ENCODE data around the gene KIF1B. TPM values are rescaled to one million over a fixed set of nuclear protein-coding genes. Genes with fewer than 3 reads are reported as not detected.
"Not testable (repeated sequence)": the region's sequence is repeated elsewhere in the genome, so short reads cannot be mapped to it uniquely, and the experiment has no call there.

The KIF1B gene
- polyA plus RNA-seq, 1 experiment: 26.9 TPM

GRCh38 chr1:10242811-10243210, 32.4 kb downstream of the KIF1B start:
- ChIA-PET CTCF (no interaction called here), POLR2A (no interaction called here)
- no peak for TF ChIP-seq CTCF (IDR thresholded peaks at IDR 0.05; ENCODE audit: low read depth, low read length)

DNA sequence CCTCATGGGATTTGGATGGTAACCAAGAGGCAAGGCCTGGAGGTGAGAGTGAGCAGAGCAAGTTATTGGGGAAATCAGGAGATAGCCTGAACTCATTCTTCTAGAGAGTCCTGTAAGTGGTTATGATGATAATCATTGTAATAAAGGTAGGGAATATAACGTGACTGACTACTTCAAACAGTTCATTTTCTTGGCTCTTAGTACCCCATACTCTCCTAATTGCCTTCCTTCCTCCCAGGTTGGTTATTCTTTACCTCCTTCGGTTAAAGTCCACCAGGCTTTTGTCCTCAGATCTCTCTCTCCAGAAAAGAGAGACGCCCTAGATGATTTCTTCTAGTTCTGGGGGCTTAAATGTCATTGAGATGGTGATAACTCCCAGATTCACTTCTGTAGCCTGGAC, 35.3 kb downstream of the KIF1B start:
- ChIA-PET CTCF (no interaction called here), POLR2A (no interaction called here)
- no peaks in the 10 kb centered on the region for H3K27me3 ChIP-seq (ENCODE audit: control insufficient read depth, insufficient read depth, low read length)
- H3K4me3 ChIP-seq (ENCODE audit: low read depth, low read length): no peak overlapping the region
- H3K27ac ChIP-seq (ENCODE audit: low read depth, low read length): no peak overlapping the region
- H3K9me3 ChIP-seq (ENCODE audit: control insufficient read depth, insufficient read depth, low read length): no peaks in the 10 kb centered on the region
- DNase-seq (ENCODE audit: low read depth, low spot score): no peak
- no peak for TF ChIP-seq CTCF (IDR thresholded peaks at IDR 0.05; ENCODE audit: low read depth, low read length)

More at GRCh38 chr1:10242811-10243210, 32.4 kb downstream of the KIF1B start:
- Histone ChIP-seq H3K9me3 (ENCODE audit: control insufficient read depth, insufficient read depth, low read length) (no peaks in the 10 kb centered on the region), H3K27me3 (ENCODE audit: control insufficient read depth, insufficient read depth, low read length) (no peaks in the 10 kb centered on the region), H3K4me3 (ENCODE audit: low read depth, low read length) (no peak overlapping the region), H3K27ac (ENCODE audit: low read depth, low read length) (no peak overlapping the region)
- DNase-seq (ENCODE audit: low read depth, low spot score): no peak

GRCh38 chr1:10249808-10250457, 39.6 kb downstream of the KIF1B start:
- no peaks in the 10 kb centered on the region for H3K9me3 ChIP-seq (ENCODE audit: control insufficient read depth, insufficient read depth, low read length)
- ChIA-PET POLR2A (no interaction called here), CTCF (no interaction called here)
- no peak overlapping the region for H3K27ac ChIP-seq (ENCODE audit: low read depth, low read length)
- no peaks in the 10 kb centered on the region for H3K27me3 ChIP-seq (ENCODE audit: control insufficient read depth, insufficient read depth, low read length)
- no peak overlapping the region for H3K4me3 ChIP-seq (ENCODE audit: low read depth, low read length)
- TF ChIP-seq CTCF (IDR thresholded peaks at IDR 0.05; ENCODE audit: low read depth, low read length): no peak
- DNase-seq (ENCODE audit: low read depth, low spot score): no peak

DNA sequence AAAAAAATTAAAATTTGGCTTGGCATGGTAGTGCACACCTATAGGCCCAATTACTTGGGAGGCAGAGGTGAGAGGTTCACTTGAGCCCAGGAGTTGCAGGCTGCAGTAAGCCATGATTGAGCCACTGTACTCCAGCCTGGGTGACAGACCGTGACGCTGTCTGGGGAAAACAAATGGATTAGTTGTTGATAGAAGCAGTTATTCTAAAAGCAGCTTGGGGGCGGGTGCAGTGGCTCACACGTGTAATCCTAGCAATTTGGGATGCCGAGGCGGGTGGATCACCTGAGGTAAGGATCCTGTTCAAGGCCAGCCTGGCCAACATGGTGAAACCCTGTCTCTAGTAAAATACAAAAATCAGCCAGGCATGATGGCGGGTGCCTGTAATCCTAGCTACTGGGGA, 40.3 kb downstream of the KIF1B start:
- Histone ChIP-seq H3K27ac (ENCODE audit: low read depth, low read length) (no peak overlapping the region), H3K4me3 (ENCODE audit: low read depth, low read length) (no peak overlapping the region), H3K9me3 (ENCODE audit: control insufficient read depth, insufficient read depth, low read length) (no peaks in the 10 kb centered on the region), H3K27me3 (ENCODE audit: control insufficient read depth, insufficient read depth, low read length) (no peaks in the 10 kb centered on the region)
- ChIA-PET POLR2A (interaction anchor here (0.7 to 1.3 kb wide), 2 partner anchors 39 to 40 kb away, joined by 5 to 6 read pairs; partner anchors contain the start of gene KIF1B), CTCF (interaction anchor here (2.1 kb wide), 1 partner anchor 41 kb away, joined by 10 read pairs; the partner anchor contains the start of gene KIF1B)
- TF ChIP-seq CTCF (IDR thresholded peaks at IDR 0.05; ENCODE audit: low read depth, low read length): no peak
- no peak for DNase-seq (ENCODE audit: low read depth, low spot score)

- not testable (repeated sequence) for H3K27ac ChIP-seq (ENCODE audit: low read depth, low read length); H3K4me3 ChIP-seq (ENCODE audit: low read depth, low read length); H3K9me3 ChIP-seq (ENCODE audit: control insufficient read depth, insufficient read depth, low read length); H3K27me3 ChIP-seq (ENCODE audit: control insufficient read depth, insufficient read depth, low read length); DNase-seq (ENCODE audit: low read depth, low spot score)
- CTCF ChIA-PET: interaction anchor here (0.6 to 2.1 kb wide), 3 partner anchors 10 to 41 kb away, joined by 3 to 10 read pairs (median 5); partner anchors contain the start of gene KIF1B
- POLR2A ChIA-PET: interaction anchor here (0.7 to 1.3 kb wide), 3 partner anchors 40 to 41 kb away, joined by 5 to 6 read pairs (median 6); partner anchors contain the start of gene KIF1B
These were observed 41.1 kb downstream of the KIF1B start for GRCh38 chr1:10251325-10252108.

All from AG04450 (cell line).